ENCODE data around the gene SLC39A1.
A peak's percentile ranks its signal among the peaks of the same experiment; 100 is the strongest.

DNA sequence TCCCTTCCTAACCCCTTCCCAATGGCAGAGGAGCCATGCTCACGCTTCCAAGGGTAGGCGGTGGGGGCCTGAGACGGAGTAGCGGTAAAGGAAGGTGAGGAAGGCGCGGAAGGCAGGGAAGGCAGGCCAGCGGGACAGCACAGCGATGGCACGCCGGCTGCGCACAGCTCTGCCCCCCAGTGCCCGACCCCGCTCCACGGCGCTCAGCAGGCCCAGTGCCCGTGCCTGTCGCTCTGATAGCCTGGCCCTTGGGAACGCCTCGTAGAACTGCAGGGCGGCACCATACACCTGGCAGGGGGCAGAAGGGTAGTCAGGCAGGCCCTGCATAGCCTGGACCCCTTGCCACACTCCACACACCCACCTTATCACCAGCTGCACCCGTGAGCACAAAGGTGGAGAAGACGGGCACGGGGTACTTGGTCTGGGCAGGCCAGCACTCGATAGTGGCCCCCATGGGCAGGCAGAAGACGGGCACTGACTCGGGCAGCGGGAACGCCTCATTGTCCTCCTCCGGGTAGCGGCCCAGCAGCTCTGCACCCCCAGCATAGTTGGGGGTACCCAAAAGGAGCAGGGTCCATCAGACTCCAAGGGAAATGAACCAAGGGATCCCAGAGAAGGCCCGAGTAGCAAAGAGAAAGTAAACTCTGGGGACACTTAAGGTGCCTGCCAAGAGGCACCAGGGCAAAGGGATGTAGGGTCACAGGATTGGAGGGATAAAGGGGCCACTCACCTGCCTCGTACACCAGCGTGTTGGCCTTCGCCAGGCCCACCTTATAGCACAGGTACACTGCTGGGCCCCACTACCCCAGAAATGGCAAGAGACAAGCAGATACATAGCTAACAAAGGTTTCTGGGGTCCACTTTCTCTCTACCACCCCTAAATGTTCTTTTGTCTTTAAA lies 21.3 kb downstream of the SLC39A1 start:
- TF ChIP-seq TEAD4 (CRISPR knock-in tag; IDR thresholded peaks at IDR 0.05) (no peak), ZNF121 (CRISPR knock-in tag; IDR thresholded peaks at IDR 0.05) (peak; percentile 74; the same call in 1 of the 2 replicates), RELA (CRISPR knock-in tag; IDR thresholded peaks at IDR 0.05; ENCODE audit: borderline replicate concordance) (no peak)
- TF ChIP-seq, protein P1, sequence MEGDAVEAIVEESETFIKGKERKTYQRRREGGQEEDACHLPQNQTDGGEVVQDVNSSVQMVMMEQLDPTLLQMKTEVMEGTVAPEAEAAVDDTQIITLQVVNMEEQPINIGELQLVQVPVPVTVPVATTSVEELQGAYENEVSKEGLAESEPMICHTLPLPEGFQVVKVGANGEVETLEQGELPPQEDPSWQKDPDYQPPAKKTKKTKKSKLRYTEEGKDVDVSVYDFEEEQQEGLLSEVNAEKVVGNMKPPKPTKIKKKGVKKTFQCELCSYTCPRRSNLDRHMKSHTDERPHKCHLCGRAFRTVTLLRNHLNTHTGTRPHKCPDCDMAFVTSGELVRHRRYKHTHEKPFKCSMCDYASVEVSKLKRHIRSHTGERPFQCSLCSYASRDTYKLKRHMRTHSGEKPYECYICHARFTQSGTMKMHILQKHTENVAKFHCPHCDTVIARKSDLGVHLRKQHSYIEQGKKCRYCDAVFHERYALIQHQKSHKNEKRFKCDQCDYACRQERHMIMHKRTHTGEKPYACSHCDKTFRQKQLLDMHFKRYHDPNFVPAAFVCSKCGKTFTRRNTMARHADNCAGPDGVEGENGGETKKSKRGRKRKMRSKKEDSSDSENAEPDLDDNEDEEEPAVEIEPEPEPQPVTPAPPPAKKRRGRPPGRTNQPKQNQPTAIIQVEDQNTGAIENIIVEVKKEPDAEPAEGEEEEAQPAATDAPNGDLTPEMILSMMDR (IDR thresholded peaks at IDR 0.05), result no peak
- TF ChIP-seq, protein P2, sequence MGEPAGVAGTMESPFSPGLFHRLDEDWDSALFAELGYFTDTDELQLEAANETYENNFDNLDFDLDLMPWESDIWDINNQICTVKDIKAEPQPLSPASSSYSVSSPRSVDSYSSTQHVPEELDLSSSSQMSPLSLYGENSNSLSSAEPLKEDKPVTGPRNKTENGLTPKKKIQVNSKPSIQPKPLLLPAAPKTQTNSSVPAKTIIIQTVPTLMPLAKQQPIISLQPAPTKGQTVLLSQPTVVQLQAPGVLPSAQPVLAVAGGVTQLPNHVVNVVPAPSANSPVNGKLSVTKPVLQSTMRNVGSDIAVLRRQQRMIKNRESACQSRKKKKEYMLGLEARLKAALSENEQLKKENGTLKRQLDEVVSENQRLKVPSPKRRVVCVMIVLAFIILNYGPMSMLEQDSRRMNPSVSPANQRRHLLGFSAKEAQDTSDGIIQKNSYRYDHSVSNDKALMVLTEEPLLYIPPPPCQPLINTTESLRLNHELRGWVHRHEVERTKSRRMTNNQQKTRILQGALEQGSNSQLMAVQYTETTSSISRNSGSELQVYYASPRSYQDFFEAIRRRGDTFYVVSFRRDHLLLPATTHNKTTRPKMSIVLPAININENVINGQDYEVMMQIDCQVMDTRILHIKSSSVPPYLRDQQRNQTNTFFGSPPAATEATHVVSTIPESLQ (CRISPR knock-in tag; IDR thresholded peaks at IDR 0.05), result no peak
- TF ChIP-seq, protein P3, sequence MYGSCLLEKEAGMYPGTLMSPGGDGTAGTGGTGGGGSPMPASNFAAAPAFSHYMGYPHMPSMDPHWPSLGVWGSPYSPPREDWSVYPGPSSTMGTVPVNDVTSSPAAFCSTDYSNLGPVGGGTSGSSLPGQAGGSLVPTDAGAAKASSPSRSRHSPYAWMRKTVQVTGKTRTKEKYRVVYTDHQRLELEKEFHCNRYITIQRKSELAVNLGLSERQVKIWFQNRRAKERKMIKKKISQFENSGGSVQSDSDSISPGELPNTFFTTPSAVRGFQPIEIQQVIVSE (CRISPR knock-in tag; IDR thresholded peaks at IDR 0.05; ENCODE audit: borderline replicate concordance), result no peak
- TF ChIP-seq, protein P4, sequence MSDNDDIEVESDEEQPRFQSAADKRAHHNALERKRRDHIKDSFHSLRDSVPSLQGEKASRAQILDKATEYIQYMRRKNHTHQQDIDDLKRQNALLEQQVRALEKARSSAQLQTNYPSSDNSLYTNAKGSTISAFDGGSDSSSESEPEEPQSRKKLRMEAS (CRISPR knock-in tag; IDR thresholded peaks at IDR 0.05), result no peak
- TF ChIP-seq, protein P5, sequence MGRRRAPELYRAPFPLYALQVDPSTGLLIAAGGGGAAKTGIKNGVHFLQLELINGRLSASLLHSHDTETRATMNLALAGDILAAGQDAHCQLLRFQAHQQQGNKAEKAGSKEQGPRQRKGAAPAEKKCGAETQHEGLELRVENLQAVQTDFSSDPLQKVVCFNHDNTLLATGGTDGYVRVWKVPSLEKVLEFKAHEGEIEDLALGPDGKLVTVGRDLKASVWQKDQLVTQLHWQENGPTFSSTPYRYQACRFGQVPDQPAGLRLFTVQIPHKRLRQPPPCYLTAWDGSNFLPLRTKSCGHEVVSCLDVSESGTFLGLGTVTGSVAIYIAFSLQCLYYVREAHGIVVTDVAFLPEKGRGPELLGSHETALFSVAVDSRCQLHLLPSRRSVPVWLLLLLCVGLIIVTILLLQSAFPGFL (CRISPR knock-in tag; IDR thresholded peaks at IDR 0.05; ENCODE audit: borderline replicate concordance), result no peak
